COLO668 (cell line): Measurements from ENCODE around the gene EP300.

ENCODE experiments used
- DNase-seq: peaks from one replicate; lab custom pipeline; 2025; ENCODE audit not compliant: unreplicated experiment; lab: John Stamatoyannopoulos, UW

EP300 gene

DNA sequence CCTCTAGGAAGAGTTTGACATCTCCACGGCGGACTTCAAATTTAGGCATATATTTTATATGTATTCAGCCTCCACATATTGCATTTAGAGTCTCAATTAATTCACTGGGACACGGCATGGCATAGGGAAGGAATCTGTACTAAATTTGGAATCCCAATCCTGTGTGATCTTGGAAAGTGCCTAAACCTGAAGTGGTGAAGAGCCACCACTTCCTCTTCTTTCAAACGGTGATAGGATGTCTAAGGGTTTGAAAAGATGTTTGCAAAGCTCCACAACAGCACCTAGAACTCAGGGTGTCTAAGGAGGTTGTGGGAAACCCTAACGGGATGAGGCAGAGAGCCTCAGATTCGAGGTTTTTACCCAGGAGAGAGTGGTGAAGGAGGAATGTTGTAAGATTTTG lies 111.7 kb downstream of the EP300 start:
- DNase-seq = no peak

DNA sequence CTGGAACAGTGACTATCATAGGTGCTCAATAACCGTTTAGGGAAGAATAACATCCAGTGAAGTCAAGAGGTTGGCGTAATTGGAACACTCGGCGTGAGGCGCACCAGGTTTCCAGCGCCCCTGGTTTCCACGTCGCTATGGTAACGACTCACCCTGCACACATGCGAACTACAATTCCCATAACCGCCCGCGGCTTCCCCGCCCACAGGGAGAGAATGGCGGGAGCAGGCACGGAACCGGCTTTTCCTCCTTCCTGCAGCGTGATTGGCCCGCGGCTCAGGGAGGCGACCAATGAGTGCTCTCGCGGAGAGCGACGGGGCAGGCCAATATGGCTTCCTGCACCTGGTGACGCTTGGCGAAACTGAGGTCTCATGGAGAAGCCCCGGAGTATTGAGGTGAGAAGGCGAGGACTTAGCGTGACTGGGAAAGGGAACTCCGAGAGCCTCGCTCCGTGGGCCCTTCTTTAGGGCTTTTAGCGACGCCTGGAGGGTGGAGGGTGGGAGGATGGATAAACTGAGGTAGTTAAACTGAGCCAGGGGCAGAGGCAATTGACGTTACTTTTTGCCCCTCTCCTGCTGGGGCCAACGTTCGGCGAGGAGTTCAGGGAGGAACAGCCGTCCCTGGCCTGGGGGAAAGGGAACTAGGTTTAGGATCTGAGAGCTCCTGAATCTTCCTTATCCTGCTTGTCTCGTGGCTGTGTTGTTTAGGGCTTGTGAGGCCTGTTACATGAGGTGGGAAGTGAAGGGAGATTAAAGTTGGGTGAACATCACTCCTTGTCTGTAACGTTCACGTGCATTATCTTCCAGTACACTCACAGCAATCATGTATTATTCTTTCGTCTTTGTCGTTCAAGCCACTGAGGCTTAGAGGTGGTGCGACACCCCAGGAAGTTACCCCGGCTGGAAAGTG lies 112.9 kb downstream of the EP300 start, which contains the start of gene L3MBTL2:
L3MBTL2 (plus strand) TSS at position 321 of the 909 bp plus-strand sequence; CDS start at position 372, 51 bp downstream.
- DNase-seq = peak; percentile 98

DNA sequence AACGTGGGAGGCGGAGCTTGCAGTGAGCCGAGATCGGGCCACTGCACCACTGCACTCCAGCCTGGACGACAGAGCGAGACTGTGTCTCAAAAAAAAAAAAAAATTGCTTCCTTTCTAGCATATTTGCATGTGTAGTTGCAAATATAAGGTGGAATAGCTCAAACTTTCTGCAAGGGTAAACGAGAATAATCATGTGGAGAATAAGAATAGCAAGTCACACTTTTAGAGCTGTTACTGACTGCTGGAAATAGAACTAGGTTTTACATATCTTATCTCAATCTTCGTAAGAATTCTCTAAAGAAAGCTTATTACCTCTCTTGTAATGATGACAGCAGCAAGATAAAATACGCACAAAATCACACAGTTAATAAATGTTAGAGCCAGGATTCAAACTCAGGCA lies 114.3 kb downstream of the EP300 start:
- no peak for DNase-seq

DNA sequence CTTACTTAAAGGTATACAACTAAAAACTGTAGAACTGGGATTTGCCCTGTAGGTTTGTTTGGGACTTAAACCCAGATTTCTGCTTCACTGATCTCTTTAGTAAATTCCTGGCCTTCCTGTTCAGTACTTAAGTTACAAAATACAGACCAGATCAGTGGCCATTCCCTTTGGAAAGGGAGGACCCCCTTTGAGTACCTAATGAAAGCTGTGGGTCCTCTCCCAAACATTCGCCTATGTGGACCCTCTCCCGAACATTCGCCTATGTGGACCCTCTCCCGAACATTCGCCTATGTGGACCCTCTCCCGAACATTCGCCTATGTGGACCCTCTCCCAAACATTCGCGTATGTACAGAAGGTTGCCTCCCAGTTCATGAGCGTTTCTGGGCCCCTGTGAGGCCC lies 123.0 kb downstream of the EP300 start:
- no peak for DNase-seq

DNA sequence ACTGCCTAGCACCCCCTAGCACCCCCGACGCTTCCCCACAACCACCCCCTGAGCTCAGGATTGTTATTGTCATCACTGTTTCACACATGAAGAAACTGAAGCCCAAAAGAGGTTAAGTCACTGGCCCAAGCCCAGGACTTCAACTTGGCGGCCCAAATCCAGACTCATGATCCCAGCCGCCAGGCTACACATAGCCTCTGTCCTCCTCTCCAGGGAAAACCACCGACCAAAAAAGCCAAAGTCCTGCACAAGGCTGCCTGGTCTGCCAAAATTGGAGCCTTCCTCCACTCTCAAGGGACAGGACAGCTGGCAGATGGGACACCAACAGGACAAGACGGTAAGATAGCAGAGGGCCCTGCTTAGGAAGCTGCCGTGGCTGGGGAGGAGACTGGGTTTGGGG lies 123.5 kb downstream of the EP300 start:
- no peak for DNase-seq

DNA sequence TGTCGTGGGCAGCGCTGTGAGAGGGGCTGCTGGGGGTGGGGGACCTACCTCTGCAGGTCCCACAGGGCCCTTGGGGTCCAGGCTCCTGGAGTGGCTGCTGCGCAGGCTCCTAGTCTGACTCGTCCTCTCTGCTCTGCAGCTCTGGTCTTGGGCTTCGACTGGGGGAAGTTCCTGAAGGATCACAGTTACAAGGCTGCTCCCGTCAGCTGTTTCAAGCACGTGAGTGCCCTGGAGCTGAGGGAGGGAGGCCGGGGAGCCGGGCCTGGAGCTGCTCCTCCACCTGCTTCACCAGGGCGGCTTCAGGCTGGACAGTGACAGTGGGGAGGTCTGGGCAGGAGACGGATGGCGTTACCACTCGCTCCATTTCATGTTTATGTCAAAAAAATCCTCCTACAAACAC lies 124.6 kb downstream of the EP300 start:
- no peak for DNase-seq

DNA sequence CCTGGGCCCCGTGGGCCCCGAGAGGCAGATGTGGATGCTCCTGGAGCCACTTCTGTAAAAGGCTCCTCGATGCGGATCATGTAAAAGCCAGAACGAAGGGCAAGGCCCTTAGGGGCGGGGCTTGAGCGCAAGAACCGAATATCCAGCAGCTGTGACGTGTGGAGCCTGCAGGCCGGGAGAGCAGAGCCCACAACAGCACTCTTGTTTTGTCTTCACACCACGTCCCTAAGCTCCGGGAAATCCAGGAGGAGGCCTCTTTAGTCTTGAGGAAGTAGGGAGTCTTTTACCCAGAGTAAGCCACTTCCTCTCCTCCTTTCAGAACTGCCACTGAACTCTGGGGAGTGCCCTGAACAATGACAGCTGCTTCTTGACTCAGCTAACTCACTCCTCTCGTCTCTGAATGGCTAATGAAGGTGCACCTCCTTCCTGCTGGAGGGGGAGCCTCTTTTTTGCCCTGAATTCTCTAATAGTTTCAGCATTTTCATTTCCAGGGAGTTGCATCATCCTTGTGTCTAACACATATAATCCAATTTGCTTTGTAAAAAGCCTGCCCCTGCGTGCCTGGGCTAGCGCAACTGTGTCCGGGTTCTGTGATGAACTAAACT lies 125.3 kb downstream of the EP300 start:
- DNase-seq = no peak

DNA sequence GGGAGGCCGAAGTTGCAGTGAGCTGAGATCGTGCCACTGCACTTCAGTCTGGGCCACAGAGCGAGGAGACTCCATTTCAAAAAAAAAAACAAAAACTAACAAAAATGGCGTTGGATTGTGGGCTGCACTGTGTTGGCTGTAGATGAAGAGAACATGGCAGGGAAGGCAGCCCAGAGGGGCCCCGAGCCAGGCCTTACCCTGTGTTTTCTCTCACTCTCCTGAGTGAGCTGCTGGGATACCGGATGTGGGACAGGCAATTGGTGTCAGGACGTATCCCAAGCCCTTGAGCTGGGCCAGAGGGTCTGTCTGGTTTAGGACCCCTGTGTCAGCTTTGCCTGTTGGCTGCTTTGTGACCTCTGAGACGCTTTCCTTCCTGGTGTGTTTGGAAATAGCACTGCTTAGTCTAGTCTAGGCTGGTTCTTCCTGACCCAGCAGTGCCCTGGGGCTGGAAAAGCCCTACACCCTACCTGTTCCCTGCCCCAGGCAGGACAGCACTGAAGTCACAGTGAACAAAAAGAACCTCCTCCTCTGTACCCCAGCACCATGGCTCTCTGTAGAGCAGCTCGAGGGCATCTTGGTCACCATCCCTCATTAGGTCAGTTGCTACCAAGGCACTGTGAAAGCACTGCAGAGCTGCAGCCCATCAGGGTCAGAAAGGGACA lies 130.6 kb downstream of the EP300 start:
- no peak for DNase-seq

DNA sequence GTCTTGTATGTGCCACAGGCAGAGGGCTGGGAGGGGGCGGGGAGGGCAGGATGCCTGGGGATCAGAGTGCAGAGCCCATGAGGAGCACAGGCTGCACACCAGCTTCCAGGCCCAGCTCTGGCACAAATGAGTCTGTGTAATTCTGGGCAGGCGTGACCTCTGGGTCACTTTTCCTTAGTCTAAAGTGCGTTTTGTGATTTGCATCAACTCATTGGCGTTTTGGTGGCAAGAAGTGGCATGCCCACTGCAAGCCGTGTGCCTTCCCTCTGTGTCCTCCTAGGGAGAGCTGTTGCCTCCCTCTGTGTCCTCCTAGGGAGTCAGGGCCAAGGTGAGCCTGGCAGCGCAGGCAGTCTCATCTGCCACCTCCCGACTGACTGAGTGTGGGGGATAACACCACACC lies 131.1 kb downstream of the EP300 start:
- no peak for DNase-seq

DNA sequence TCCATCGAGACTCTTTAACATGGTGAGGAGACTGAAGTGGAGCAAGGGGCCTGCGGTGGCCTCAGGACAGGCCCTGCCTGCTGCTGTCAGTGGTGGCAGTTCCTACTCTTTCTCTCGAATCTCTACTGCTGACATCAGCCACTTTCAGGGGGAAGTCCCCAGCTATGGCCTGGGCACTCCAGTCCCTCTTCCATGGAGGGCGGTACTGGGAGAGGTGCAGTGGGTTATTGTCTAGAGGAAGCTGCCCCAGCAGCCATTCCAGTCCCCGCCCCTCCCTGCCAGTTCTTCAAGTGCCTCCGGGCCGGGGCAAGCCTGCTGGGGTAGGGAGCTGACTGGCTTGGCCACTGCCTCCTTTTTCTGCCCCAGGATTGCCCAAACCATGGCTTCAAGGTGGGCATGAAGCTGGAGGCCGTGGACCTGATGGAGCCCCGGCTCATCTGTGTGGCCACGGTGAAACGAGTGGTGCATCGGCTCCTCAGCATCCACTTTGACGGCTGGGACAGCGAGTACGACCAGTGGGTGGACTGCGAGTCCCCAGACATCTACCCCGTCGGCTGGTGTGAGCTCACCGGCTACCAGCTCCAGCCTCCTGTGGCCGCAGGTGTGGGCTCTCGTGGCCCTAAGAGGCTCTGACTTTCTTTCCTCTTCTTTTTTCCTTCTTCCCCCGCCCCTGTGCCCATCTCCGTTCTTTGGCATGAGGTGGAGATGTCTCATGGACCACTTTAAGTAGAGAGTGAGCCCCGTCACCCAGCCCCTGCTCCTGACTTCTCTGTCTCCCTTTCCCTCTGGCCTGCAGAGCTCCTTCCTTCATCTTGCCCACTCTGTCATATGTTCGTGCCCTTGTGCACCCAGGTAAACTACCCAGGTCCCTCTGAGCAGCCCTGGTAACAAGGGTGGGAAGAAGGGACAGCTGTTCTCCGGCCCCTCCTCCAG lies 134.6 kb downstream of the EP300 start:
- no peak for DNase-seq

DNA sequence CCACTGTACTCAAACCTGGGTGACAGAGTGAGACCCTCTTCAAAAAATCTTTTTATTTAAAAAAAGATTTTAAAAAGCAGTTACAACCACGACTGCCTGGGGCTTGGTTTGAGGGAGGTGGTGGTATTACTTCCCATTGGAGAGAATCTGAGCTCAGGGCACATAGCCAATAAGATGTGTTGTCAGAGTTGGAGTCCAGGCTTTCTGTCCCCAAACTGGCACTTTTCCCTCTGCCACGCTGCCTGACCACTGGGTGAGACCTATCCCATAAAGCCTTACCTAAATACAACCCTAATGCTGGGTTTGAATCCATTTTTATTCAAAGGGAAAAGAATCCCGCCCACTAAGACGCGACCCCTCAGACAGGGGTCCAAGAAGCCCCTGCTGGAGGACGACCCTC lies 136.8 kb downstream of the EP300 start:
- no peak for DNase-seq
